ENCODE data around the gene ADAMTS7. TPM values are rescaled to one million over a fixed set of nuclear protein-coding genes. Genes with fewer than 3 reads are reported as not detected.
"Not testable (repeated sequence)": the region's sequence is repeated elsewhere in the genome, so short reads cannot be mapped to it uniquely, and the experiment has no call there.

ADAMTS7 gene
- total RNA-seq, 1 donor from 2014 or later = 51.9 TPM

DNA sequence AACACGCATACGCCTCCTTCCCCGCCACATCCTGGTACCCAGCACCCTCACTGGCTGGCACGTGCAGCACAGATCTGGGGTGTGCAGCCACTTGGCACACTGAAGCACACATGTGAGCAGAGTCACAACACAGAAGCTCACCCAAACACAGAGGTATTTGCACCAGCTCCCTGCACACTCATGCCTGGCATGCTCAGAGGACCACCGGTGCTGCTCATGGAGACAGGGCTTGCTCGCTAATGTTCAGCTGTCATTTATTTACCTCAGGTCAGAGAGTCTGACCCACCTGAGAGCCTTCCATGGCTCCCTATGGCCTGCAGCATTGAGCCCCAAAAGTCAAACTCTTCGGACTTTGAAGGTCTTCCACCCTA is 70.4 kb downstream of the ADAMTS7 start:
- H3K36me3 Mint-ChIP-seq = no peaks in the 10 kb centered on the region
- TF ChIP-seq, protein P1, sequence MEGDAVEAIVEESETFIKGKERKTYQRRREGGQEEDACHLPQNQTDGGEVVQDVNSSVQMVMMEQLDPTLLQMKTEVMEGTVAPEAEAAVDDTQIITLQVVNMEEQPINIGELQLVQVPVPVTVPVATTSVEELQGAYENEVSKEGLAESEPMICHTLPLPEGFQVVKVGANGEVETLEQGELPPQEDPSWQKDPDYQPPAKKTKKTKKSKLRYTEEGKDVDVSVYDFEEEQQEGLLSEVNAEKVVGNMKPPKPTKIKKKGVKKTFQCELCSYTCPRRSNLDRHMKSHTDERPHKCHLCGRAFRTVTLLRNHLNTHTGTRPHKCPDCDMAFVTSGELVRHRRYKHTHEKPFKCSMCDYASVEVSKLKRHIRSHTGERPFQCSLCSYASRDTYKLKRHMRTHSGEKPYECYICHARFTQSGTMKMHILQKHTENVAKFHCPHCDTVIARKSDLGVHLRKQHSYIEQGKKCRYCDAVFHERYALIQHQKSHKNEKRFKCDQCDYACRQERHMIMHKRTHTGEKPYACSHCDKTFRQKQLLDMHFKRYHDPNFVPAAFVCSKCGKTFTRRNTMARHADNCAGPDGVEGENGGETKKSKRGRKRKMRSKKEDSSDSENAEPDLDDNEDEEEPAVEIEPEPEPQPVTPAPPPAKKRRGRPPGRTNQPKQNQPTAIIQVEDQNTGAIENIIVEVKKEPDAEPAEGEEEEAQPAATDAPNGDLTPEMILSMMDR (conservative IDR thresholded peaks at IDR 0.05) = no peak
- H3K27me3 Mint-ChIP-seq = peaks cover 3% of the 10 kb centered on the region
- no peak overlapping the region for H3K27ac Mint-ChIP-seq
- peaks cover 3% of the 10 kb centered on the region for H3K4me1 Mint-ChIP-seq (ENCODE audit: unreplicated experiment)
- H3K4me3 Mint-ChIP-seq = no peak overlapping the region
- H3K9me3 Mint-ChIP-seq = no peaks in the 10 kb centered on the region
- DNase-seq (ENCODE audit: extremely low spot score, unreplicated experiment) = peak; percentile 52

DNA sequence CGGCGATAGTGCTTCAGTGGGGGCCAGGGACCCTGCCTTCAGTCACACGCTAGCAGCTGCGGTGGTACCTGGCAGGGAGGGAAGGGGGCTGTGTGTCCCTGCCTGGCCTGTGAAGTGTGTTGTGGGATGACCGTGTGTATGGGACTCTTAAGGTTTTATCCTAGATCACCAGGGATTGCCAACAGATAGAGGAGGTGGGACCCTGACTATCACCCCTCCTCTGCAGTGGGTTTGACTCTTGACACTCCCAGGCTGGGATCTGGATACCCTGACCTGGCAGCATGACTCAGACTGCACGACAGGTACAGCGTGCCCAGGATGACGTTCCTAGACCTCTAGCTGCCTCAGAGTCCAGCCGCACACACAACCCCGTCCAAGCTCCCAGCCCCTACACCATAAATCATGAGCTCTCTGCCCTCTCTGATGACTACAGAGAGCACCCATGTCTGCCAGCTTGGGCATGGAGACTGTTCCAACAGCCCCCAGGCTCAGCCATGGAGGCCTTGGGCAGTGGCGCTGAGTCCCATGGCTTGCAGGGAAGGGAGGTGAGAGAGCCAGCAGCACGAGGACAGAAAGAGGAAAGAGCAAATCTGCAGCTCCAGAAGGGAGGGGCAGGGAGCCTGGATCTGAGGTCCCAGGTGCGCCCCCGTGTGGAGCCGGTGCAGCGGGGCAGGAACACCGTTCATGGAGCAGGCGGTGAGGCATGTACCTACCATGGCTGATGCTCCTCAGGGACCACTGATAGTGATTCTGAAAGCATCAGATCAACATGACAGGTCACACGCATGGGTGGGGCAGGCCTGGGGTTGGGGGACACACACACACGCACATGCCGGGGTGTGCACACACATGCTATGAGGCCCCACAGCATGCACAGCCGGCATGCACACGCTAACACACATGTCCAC is 71.0 kb downstream of the ADAMTS7 start:
- DNase-seq (ENCODE audit: extremely low spot score, unreplicated experiment) = peak; percentile 75
- TF ChIP-seq, protein P1 (conservative IDR thresholded peaks at IDR 0.05) = peak; percentile 56
- H3K27me3 Mint-ChIP-seq = peaks cover 3% of the 10 kb centered on the region
- no peaks in the 10 kb centered on the region for H3K9me3 Mint-ChIP-seq
- no peak overlapping the region for H3K4me3 Mint-ChIP-seq
- no peak overlapping the region for H3K27ac Mint-ChIP-seq
- H3K4me1 Mint-ChIP-seq (ENCODE audit: unreplicated experiment) = peaks cover 3% of the 10 kb centered on the region
- H3K36me3 Mint-ChIP-seq = no peaks in the 10 kb centered on the region

DNA sequence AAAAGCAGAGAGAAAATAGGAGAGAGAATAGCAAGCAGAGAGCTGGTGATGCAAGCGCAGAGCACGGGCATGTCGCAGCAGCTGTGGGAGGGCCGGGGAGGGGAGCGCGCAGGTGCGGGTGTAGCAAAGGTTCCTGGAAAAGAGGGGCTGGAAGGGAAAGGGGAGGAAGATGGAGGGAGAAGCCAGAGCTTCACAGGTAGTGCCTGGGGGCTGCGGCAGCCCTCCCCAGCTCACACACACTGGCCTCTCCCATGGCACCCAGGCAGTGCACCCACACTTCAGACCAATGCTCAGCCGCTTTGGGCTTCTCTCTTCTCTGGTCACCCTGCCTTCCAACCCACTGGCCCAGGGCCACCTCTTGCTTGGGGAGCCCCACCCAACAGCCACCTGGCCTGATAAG is 72.1 kb downstream of the ADAMTS7 start:
- Mint-ChIP-seq H3K4me1 (ENCODE audit: unreplicated experiment) (peaks cover 3% of the 10 kb centered on the region), H3K27ac (no peak overlapping the region), H3K9me3 (no peaks in the 10 kb centered on the region), H3K27me3 (peaks cover 13% of the 10 kb centered on the region), H3K36me3 (no peaks in the 10 kb centered on the region), H3K4me3 (no peak overlapping the region)
- peak; percentile 56 for DNase-seq (ENCODE audit: extremely low spot score, unreplicated experiment)
- TF ChIP-seq, protein P1 (conservative IDR thresholded peaks at IDR 0.05) = no peak

DNA sequence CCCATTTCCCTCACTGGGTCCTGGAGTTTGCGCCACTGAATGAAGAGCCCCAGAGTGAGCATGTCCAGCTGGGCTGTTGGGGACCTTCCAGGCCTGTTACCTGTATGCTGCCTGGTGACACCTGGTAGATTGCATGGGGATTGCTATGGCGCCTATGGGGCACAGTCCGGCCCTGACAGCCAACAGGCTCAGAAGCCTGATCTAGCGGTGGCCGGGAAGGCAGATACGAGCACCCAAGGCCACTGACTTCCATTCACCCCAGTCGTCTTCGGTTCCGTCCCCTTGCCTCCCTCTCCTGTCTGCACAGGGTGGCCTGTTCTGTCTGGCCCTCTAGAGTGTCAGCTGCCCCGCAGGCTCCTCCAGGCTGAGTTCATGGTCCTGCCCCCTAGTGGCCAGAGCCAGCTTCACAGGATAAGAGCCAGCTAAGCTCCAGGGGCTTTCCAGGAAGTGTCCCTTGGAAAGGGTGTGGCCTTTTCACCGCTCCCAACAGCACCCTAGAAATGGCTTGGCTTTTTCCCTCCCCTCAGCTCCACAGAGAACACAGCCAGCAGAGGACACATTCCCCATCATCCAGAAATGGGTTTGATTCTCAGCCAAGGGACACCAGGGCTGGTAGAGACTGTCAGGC is 73.2 kb downstream of the ADAMTS7 start:
- not testable (repeated sequence) for H3K4me3 Mint-ChIP-seq; H3K4me1 Mint-ChIP-seq (ENCODE audit: unreplicated experiment); H3K27ac Mint-ChIP-seq; H3K9me3 Mint-ChIP-seq; H3K36me3 Mint-ChIP-seq
- peak; percentile 71 for DNase-seq (ENCODE audit: extremely low spot score, unreplicated experiment)
- H3K27me3 Mint-ChIP-seq = peaks cover 21% of the 10 kb centered on the region
- TF ChIP-seq, protein P1 (conservative IDR thresholded peaks at IDR 0.05) = peak; percentile 75

DNA sequence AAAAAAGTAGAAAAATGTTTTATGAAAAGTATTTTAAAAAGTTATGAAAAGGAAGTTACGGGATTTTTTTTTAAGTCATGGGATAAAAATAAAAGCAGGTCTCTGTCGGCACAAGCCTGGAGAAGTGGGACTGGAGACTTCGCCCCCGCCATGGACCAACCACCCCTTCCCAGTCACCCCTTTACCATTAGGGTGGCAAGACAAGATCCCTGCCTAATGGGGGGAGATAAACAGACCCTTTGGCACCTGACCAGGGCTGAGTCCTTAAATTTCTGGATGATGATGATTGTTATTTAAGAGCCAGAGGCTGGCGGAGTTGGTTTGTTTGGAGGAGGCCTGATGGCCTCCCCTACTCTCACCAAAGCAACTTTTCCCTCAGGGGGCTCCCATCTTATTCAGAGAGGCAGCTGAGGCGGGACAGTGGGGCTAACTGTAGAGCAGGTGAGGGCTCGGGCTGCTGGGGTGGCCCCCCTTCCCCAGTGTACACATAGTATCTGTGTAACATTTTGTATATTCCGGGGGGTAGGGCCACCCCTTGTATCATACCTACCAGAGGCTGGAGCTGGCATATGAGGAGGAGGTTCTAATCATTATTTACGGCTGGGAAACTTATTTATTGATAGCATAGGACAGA is 74.0 kb downstream of the ADAMTS7 start:
- Mint-ChIP-seq H3K27me3 (peaks cover 26% of the 10 kb centered on the region), H3K27ac (no peak overlapping the region), H3K9me3 (no peaks in the 10 kb centered on the region), H3K4me1 (ENCODE audit: unreplicated experiment) (peaks cover 3% of the 10 kb centered on the region), H3K36me3 (no peaks in the 10 kb centered on the region), H3K4me3 (no peak overlapping the region)
- DNase-seq (ENCODE audit: extremely low spot score, unreplicated experiment) = peak; percentile 34
- TF ChIP-seq, protein P1 (conservative IDR thresholded peaks at IDR 0.05) = no peak

DNA sequence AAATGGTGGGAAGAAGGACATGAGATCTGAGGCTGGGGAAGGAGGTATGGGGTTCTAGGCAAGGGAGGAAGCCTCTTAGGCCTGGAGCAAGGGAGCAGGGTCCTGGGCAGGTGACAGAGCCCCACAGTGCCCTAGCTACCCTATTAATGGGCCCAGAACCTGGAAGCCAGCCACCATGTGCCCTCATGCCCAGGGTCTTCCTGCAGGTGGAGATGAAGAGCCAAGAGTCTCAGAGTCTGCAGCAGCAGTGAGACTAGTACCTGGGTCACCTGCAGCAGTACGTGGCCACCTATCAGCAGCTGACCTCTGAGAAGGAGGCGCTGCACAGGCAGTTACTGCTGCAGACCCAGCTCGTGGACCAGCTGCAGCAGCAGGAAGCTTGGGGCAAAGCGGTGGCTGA is 75.0 kb downstream of the ADAMTS7 start:
- H3K9me3 Mint-ChIP-seq; H3K4me3 Mint-ChIP-seq; H3K36me3 Mint-ChIP-seq; H3K27ac Mint-ChIP-seq; H3K4me1 Mint-ChIP-seq (ENCODE audit: unreplicated experiment): not testable (repeated sequence)
- H3K27me3 Mint-ChIP-seq = peaks cover 31% of the 10 kb centered on the region
- peak; percentile 15 for DNase-seq (ENCODE audit: extremely low spot score, unreplicated experiment)

All from type B pancreatic cell (in vitro differentiated cells).